GM12891 (cell line): ENCODE measurements around the gene FOXL3.

Experiments used
- POLR2A ChIP-seq: IDR thresholded peaks from 2 replicates; pipeline ENCODE4 v1.6.1; 2011; ENCODE audit warnings: low read depth, low read length, control low read depth
- POLR2AphosphoS5 ChIP-seq: IDR thresholded peaks from 2 replicates; pipeline ENCODE4 v1.6.1; 2011; ENCODE audit warnings: low read depth, low read length, control low read depth
- TAF1 ChIP-seq: IDR thresholded peaks from 2 replicates; pipeline ENCODE4 v1.6.1; 2011; ENCODE audit warnings: low read depth, low read length, control low read depth

- no peak for TF ChIP-seq POLR2AphosphoS5
- no peak for TF ChIP-seq POLR2A
- no peak for TF ChIP-seq TAF1
Measured at GRCh38 chr7:336810-337566, 47.0 kb downstream of the FOXL3 start.
